SK-N-DZ (cell line): ENCODE measurements around the gene TMPRSS6.
"Not testable (repeated sequence)": the region's sequence is repeated elsewhere in the genome, so short reads cannot be mapped to it uniquely, and the experiment has no call there.

Experiments
- DNase-seq: peaks from one replicate; pipeline ENCODE4 v3.0.0-alpha.2; 2015; ENCODE audit warnings: low spot score

The TMPRSS6 gene

DNA sequence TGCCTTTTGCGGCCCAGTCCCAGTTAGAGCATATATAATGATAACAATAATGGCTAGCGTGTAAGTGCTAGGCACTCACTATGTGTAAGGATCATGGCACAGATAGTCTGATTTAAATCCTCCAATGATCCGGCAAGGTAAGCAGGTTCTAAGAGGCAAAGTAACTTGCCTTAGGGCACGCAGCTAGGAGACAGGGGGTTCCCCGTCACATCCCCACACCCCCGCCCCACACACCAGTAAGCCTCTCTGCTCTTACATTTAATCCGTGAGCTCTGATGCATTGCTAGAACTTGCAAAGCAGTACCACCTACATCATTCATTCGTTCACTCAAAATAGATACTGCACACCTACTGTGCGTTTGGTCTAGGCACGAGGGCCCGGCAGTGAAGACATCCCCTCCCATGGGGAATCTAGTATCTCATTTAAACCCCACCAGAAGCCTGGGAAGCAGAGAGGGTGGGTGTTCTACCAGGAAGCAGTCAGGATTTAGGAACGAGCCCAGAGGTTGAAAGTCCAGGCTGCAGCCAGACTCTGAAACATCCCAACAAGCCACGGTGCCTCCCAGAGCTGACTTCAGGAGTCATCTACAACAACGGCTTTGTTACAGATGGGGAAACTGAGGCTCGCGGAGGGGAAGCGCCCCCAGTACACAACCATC lies 20.6 kb downstream of the TMPRSS6 start:
- DNase-seq: no peak

DNA sequence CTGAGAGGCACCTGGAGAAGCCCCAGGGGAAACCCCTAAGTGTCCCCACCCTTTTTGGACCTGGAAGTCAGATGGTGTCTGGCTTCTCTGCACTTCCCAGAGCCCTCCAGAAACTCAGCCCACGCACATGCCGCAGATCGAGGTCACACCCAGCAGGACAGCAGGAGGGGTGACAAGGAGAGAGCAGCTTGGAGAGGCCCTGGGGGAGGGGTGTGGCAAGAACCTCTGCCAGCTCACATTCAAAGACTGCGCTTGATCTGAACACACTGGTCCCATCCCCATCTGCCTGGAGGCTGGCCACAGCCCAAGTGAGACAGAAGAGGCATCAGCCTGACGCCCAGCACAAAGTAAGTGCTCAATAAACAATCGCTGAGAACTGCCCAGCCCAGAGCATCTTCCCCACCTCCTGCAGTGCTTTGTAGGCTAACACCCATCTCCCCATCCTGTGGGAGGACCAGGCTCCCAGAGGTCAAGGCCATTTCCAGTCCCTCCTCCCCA lies 21.4 kb downstream of the TMPRSS6 start:
- no peak for DNase-seq

DNA sequence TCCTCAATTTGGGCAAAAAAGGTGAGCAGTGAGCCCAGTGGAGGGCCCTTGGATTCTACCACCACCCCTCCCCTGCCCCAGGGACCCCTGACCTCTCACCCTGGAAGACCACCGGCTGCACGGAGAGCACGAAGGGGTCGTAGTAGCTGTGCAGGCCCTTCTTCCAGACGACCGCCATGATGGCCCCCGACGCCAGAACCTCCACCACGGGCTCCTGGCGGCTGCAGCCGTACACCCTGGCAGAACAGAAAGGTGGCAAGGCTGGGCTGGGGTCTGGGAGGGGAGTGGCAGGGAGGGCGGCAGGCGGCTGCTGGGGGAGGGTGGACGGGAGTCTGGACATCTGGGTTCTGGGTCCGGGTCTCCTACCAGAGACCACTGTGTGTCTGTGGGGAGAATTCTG lies 23.3 kb downstream of the TMPRSS6 start:
- DNase-seq: no peak

DNA sequence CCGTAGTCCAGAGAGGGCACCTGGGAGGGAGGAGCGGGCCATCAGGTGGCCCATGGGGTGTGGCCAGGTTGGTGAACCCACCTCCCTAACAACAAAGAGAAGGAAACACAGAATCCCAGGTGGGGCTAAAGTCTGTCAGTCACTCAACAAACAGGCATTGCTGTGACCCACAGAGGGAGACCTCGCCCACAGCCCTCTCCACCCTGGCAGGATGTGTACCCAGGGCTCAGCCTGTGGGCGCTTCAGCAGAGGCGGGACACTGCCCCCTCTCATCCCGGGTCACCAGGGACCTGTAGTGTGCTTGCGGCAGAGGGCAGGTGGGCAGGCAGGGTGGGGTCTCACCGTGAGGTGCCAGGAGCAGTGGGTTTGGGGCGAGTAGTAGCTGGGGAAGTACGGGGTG lies 25.1 kb downstream of the TMPRSS6 start:
- no peak for DNase-seq

DNA sequence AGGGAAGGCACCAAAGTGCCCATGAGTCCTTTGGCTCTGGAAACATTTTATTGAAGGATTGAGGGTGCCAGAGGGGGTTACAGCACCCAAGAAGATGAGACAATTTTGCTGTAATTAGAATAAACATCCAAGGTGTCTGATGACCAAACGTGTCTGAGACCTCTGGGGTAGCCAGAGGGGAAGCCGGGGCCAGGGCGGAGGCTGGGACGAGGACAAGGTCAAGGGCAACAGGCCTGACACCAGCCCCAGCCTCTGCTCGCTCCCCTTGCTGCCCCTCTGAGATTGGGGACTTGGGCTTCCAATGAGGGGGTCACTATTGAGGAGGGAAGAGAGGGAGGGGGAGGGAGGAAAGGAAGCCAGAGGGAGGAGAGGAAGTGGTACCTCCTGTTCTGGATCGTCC lies 25.6 kb downstream of the TMPRSS6 start:
- no peak for DNase-seq

DNA sequence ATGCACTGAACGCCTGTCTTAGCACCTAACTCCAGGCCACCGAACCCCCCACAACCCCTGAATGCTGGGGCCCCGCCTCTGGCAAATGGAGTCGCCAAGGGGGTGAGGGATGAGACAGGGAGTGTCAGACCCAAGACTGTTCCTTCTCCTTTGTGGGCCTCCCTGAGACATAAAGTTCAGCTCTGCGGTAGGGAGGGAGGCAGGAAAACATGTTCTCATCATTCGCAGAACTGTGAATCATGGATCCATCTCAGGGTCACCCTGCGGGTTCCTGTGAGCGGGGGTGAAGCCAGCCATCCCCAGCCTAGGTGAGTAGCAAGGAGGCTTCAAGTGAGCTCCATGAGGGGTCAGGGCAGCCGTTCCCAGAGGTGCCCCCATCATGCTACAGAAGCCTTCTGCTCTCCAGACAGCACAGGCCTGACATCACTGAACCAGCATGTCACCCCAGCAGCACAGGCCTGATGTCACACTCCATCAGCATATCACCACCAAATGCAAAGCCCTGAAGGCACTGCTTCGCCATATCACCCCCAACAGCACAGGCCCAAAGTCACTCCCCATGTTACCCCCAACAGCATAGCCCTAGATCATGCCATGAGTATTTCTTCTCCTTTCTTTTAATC lies 27.2 kb downstream of the TMPRSS6 start:
- no peak for DNase-seq

DNA sequence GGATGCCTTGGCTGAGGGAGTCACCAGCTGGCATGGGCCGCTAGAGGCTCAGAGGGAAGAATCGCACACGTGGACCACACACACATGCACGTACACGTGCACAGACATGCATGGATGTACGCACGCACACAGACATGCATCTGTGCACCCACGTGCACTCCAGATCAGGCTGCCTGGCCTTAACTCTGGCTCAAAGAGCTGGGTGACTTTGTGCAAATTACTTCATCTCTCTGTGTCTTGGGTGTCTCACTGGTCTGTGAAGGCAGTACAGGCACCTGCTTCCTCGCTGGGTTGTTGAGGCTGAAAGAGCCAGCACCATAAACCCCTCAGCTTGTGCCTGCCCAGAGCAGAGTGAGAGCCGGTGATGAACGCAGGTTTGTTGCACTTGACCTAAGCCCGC lies 28.7 kb downstream of the TMPRSS6 start:
- no peak for DNase-seq

DNA sequence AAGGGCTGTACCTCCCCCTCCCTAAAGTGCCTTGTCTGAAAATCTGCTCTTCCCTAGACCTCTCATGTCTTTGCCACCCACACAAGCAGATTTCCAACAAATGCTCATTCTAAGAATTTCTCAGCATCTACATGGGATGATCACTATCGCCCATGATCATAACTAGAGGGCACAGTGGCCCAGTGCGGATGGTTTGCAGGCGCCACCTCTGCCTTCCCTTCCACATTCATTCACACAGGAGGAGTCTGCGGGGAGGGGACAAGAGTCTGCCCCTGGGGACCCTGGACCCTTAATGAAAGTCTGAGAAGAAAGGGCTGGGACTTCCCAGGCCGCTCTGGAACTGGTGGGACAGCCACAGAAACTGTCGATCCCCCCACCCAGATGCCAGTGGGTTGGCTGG lies 29.1 kb downstream of the TMPRSS6 start:
- no peak for DNase-seq

DNA sequence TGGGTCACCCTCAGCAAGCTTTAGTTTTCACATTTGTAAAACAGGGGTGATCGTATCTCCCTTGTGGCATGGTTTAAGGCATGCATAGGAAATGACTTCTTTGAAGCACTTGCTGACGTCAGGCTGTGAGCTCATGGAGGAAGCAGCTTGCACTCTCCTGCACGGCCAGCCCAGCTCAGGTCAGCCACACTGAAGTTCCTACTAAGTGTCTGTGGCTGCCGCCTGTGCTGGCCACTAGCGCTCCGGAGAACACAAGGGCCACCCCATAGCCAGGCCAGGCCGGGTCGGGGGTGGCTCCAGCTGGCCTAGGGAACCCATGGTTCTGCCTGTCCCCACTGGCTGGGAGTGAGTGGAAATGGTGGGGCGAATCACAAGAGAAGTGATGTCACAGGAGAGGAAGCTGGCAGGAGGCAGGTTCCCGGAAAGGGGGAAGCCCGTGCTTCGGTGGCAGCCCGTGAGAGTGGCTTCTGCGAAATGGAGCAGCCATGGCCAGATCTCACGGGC lies 29.8 kb downstream of the TMPRSS6 start:
- no peak for DNase-seq

DNA sequence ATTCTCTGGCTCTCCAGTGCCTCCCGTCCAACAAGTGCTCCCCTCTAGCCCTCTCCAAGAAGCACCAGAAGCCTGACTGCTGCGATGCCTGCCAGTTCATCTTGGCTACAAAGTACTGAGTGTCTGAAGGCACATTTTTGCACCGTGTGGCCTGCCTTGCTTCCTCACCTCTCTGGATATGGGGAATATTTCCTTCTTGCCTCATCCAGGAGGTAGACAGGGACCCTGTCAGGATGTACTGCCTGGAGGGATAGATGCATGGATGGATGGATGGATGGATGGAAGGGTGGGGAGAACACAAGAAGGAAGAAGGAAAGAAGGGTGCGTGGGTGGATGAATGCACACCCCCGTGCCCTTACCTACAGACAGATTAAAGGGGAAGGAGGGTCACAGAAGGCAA lies 30.4 kb downstream of the TMPRSS6 start:
- no peak for DNase-seq

DNA sequence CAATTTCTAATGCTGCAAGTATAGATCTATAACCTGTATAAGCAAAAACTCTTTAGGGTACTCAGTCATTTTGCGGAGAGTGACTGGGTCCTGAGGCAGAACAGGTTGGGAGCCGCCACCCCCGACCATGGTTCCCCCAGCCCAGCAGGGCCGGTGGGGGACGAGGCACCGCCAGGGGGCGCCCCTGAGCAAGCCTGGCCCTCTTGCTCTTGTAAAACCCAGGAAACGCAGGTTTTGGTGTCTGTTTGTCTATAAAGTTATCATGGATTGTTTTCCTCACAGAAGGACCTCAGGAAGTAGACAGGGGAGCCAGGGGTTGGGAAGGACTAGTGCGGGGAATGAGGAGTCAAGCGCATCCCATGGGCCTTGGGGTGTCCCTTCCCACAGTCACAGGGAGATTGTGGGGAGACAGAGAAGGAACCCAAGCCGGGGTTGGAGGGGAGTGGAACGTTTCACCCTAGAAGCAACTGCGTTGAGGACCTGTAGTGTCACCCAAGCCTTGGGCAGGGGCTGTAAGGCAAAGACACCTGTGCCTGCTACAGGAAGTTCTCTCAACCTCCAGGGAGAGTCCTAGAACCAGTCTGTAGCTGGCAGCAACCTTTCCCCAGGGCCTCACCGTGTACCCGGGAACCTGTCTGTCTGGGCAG lies 31.6 kb downstream of the TMPRSS6 start:
- DNase-seq: no peak

DNA sequence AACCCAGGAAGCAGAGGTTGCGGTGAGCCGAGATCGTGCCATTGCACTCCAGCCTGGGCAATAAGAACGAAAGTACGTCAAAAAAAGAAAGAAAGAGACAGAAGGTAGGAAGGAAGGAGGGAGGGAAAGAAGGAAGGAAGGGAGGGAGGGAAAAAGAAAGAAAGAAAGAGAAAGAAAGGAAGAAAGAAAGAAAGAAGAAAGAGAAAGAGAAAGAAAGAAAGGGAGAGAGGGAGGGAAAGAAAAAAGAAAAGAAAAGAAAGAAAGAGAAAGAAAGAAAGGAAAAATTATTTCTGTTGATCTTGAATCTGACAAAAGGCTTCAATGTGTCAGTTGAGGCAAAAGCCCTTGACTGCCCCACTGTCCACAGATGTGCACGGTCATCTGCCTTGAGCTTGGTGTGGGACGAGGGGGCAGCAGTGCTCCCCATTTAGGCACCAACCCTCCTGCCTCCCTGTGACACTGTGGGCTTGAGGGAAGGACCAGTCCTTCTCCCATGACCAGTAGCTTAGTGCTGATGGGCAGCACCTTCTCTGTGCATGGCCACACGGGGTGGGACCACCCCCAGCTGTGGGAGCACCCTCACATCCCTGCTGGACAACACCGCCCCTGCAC lies 33.6 kb downstream of the TMPRSS6 start:
- no peak for DNase-seq

DNA sequence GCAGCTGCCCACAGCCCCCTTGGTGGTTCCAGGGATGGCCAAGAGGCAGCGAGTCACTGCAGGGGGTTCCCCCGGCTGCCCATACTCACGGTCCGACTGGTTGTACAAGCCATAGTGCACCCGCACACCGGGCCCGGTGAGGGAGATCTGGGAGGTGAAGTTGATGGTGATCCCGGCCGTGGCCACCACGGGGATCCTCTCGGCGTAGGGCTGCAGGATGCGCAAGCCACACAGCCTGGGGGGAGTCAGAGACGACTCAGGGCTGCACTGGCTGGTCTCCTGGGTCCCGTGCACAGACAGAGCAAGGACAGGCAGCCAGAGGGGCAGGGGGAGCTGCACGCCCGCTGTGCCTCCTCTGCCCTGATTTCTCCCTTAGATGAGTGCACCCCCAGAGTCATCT lies 34.5 kb downstream of the TMPRSS6 start:
- no peak for DNase-seq

DNA sequence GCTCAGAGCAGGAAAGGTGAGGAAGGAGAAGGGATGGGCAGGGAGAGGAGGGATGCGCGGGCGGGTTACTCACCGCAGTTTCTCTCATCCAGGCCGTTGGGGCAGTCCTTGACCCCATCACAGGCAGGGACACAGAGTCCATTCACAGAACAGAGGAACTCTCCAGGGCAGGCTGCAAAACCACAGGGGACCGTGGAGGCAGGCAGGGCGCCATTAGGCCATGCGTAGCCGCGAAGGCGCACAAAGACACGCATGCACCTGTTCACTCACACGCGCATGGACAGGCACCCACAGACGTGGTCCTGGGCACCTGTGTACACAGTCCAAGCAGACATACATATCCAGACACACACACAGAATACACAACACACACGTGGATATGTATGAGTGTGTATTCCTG lies 35.0 kb downstream of the TMPRSS6 start:
- DNase-seq: no peak

DNA sequence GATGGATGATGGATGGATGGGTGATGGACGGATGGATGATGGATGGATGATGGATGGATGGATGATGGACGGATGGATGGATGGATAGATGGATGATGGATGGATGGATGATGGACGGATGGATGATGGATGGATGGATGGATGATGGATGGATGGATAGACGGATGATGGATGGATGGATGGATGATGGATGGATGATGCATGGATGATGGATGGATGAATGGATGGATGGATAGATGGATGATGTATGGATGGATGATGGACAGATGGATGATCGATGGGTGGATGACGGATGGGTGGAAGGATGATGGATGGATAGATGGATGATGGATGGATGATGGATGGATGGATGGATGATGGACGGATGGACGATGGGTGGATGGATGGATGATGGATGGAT lies 36.8 kb downstream of the TMPRSS6 start:
- no peak for DNase-seq

DNA sequence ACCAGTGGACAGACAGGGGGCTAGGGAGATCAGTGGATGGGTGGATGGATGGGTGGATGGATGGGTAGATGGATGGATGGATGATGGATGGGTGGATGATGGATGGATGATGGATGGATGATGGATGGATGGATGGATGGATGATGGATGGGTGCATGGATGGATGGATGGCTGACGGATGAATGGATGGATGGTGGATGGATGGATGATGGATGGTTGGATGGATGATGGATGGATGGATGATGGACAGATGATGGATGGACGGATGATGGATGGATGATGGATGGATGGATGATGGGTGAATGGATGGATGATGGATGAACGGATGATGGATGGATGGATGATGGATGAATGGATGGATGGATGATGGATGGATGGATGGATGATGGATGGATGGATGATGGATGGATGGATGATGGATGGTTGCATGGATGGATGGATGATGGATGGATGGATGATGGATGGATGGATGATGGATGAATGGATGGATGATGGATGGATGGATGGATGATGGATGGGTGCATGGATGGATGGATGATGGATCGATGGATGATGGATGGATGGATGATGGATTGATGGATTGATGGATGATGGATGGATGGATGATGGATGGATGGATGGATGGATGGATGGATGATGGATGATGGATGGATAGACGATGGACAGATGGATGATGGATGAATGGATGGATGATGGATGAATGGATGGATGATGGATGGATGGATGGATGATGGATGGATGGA lies 37.5 kb downstream of the TMPRSS6 start:
- not testable (repeated sequence) for DNase-seq

DNA sequence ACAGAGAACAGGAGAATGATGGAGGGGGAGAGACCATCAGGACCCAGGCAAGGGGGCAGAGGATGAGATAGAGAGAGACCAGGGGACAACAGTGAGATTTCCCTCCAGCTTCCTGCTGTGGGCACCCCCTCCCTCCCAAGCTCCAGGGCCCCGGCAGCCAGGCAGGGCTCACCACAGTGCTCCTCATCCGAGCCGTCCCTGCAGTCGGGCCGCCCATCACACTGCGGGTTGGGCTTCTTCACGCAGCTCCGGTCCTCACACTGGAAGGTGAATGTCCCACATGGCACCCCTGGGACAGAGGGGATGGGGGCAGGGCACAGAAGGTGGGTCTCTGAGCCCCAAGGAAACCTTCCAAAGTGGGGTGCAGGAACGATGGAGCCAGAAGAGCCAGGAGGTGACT lies 38.8 kb downstream of the TMPRSS6 start:
- no peak for DNase-seq

DNA sequence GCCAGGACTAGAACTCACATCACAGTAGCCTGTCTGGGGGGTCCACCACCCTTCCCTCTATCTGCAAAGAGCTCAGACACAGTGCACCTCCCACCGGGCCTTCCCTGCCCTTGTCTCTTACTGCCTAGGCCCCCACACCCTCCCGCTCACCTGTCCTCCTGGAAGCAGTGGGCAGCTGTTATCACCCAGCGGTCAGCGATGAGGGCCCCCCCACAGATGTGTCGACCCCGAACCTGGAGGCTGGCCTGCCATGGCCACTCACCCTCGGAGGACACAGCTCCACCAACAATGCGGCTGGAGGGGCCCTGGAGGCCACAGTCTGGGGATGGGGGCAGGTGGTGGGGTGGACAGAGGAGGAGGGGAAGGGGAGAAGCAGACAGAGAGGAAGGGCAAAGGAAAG lies 39.2 kb downstream of the TMPRSS6 start:
- no peak for DNase-seq

DNA sequence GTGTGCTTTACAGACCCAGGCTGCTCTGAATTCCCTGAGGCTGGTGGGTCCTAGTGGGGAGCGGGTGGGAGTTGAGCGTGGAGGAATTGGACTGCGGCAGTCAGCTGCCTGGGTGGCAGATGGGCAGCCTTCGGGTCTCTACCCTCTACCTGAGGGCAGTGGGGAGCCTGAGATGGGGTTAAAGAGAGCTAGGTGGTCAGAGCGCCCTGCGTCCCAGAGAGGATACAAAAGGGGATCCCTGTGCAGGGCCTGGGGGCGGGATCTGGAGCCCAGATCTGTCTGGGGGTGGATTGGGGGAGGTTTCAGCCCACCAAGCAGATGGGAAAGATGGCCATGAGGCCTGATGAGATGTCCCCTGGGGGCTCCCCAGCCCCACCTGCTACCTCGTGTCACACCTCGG lies 39.8 kb downstream of the TMPRSS6 start:
- no peak for DNase-seq

DNA sequence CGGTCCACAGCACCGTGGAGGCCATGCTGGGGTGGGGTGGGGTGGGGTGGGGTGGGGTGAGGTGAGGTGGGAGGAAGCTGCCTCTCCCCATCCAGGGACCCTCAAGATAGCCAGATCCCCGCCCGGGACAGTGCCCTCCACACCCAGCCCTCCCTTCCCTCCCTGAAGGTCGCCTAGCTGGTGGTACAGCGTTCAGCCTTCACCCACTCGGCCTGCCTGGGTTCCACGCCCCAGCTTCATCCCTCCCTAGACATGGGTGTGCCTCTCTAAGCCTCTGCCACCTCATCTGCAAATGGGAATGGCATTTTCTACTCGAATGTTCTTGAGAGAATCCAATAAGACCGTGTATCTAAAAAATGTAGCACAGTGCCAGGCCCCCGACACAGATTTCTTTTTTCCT lies 40.2 kb downstream of the TMPRSS6 start:
- no peak for DNase-seq

DNA sequence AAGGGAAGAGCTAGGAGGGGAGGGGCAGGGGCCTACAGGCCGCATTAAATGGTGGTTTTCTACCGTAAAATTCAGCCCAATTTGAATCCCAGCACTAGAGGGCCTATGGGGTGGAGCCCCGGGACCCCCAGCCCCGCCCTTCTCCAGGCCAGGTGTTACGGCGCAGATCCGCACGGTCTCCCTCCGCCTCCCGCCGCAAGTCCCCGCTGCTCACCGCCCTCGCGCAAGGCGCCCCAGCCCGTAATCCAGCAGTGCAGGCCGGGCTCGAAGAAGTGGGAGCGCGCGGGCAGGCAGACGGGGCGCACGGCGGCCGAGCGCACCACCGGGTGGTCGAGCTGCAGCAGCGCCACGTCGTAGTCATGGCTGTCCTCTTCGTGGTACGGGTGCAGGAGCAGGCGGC lies 40.7 kb downstream of the TMPRSS6 start:
- no peak for DNase-seq

DNA sequence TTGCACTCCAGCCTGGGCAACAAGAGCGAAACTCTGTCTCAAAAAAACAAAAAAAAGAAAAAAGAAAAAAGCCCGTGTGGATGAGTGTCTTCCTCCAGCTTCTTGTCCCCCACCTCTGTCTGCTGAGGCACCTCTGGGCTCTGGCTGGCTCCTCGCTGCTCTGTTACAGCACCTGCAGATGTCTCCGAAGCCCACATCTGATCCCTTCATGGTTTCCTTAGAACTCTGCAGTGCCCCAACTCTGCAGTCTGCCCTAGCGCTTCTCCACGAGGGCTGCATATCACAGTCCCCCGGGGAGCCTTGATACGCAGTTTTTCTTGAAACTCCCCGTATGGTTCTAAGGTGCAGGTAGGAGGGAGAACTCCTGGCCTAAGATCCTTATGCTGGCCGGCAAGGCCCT lies 42.1 kb downstream of the TMPRSS6 start:
- no peak for DNase-seq
